Measurements from ENCODE around the gene CNRIP1.
A peak's percentile ranks its signal among the peaks of the same experiment; 100 is the strongest.

Gene CNRIP1, protein sequence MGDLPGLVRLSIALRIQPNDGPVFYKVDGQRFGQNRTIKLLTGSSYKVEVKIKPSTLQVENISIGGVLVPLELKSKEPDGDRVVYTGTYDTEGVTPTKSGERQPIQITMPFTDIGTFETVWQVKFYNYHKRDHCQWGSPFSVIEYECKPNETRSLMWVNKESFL

DNA sequence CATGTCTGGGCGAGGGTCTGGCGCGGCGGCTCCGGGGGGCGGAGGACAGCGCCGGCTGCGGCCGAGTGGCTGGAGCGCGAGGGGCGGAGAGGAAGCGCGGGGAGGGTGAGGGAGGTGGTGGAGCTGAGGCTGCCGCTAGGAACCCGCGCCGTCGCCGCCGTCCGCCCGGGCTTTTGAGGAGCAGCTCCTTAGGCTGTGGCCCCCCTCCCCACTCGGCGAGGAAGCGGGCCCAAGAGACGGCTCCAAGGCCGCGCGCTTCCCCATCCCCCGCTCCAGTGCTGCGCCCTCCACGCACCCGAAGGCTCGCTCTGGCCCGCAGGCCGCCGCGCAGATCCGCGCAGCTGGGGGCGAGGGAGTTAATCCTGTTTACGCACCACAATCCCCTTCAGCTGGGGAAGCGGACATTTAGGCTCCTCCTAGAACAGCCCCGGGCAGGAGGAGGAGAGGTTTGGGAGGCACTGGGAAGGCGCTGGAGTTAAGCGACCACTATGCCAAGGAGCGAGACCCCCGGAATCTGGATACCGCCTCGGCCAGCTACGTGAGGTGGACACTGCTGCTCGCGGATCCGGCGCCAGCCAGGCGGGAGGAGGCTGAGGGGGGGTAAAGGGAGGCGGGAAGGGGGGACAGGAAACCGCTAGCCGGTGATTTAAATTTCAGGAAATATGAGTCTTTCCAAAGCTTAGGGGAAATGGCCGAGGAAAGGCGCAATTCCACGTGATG is at the start of gene CNRIP1:
Gene CNRIP1 (minus strand): TSS at position 552 of the 720 bp plus-strand sequence. CDS start 549 bp downstream, at position 3.
- DNase-seq (ENCODE audit: low read depth, low spot score) = no peak
- Histone ChIP-seq H3K9me3 (ENCODE audit: control insufficient read depth, insufficient read depth, low read length) (no peaks in the 10 kb centered on the region), H3K27me3 (ENCODE audit: control insufficient read depth, insufficient read depth, low read length) (peaks cover 13% of the 10 kb centered on the region; the same call in 1 of the 2 replicates), H3K27ac (ENCODE audit: low read length) (no peak within 1 kb of the TSS), H3K36me3 (ENCODE audit: control insufficient read depth, insufficient read depth, low read length) (no peaks in the 10 kb centered on the region), H3K4me1 (ENCODE audit: control insufficient read depth, insufficient read depth, low read length) (no peaks in the 10 kb centered on the region), H3K4me3 (ENCODE audit: low read length) (peak within 1 kb of the TSS; percentile 67; the same call in 1 of the 2 replicates)
- no CpG with 5 or more reads among the region's 64 CpGs for WGBS (ENCODE audit: insufficient coverage, insufficient read length)

DNA sequence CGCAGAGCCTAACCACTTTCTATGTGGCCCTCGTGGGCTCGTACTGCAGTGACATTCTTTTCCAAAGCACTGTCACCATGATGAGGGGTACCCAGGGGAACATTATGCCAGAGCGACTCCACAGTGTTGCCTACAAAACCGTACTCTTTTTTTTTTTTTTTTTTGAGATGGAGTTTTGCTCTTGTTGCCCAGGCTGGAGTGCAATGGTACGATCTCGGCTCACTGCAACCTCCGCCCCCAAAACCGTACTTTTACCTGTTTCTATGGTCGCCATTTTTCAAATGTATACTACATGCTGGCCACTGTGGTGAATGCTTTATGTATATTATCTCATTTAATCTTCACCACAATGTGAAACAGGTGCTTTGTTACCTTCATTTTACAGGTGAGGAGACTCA is 49.6 kb upstream of the CNRIP1 start:
- H3K36me3 ChIP-seq (ENCODE audit: control insufficient read depth, insufficient read depth, low read length) = no peaks in the 10 kb centered on the region
- H3K27ac ChIP-seq (ENCODE audit: low read length) = no peak overlapping the region
- no CpG with 5 or more reads among the region's 10 CpGs for WGBS (ENCODE audit: insufficient coverage, insufficient read length)
- H3K27me3 ChIP-seq (ENCODE audit: control insufficient read depth, insufficient read depth, low read length) = no peaks in the 10 kb centered on the region
- no peaks in the 10 kb centered on the region for H3K4me1 ChIP-seq (ENCODE audit: control insufficient read depth, insufficient read depth, low read length)
- H3K9me3 ChIP-seq (ENCODE audit: control insufficient read depth, insufficient read depth, low read length) = no peaks in the 10 kb centered on the region
- no peak overlapping the region for H3K4me3 ChIP-seq (ENCODE audit: low read length)
- DNase-seq (ENCODE audit: low read depth, low spot score) = no peak

DNA sequence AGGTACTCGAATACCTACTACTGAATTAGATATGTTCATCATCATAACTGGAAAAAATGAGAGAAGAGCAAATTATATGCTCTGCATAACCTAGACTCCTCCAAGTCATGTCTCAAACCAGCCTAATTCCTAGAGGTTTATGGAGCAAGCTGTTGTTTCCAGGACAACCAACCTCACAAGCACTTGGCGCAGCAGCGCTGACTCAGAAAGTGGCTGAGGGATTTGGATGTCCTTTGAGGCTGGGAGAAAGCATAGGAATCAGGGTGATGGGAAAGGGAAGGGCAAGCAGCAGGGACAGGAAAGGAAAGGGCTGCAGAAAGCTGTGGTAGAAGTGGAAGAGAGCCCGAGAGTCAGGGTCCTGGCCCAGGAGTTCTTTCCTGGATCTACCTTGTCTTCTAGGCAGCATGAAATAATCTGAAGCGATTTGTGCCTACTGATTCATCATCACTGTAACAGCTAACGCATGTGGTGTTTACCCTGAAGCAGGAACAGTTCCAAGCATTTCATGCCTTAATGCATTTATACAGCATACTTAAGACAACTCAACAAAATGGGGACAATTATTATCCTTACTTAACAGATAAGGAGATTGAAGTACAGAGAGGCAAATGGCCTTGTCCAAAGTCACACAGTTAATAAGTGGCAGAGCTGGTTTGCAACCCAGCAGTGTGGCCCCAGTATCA is 49.0 kb upstream of the CNRIP1 start:
- H3K4me1 ChIP-seq (ENCODE audit: control insufficient read depth, insufficient read depth, low read length) = no peaks in the 10 kb centered on the region
- no peaks in the 10 kb centered on the region for H3K36me3 ChIP-seq (ENCODE audit: control insufficient read depth, insufficient read depth, low read length)
- H3K27ac ChIP-seq (ENCODE audit: low read length) = no peak overlapping the region
- no peaks in the 10 kb centered on the region for H3K9me3 ChIP-seq (ENCODE audit: control insufficient read depth, insufficient read depth, low read length)
- DNase-seq (ENCODE audit: low read depth, low spot score) = no peak
- no CpG with 5 or more reads among the region's 6 CpGs for WGBS (ENCODE audit: insufficient coverage, insufficient read length)
- no peak overlapping the region for H3K4me3 ChIP-seq (ENCODE audit: low read length)
- no peaks in the 10 kb centered on the region for H3K27me3 ChIP-seq (ENCODE audit: control insufficient read depth, insufficient read depth, low read length)

DNA sequence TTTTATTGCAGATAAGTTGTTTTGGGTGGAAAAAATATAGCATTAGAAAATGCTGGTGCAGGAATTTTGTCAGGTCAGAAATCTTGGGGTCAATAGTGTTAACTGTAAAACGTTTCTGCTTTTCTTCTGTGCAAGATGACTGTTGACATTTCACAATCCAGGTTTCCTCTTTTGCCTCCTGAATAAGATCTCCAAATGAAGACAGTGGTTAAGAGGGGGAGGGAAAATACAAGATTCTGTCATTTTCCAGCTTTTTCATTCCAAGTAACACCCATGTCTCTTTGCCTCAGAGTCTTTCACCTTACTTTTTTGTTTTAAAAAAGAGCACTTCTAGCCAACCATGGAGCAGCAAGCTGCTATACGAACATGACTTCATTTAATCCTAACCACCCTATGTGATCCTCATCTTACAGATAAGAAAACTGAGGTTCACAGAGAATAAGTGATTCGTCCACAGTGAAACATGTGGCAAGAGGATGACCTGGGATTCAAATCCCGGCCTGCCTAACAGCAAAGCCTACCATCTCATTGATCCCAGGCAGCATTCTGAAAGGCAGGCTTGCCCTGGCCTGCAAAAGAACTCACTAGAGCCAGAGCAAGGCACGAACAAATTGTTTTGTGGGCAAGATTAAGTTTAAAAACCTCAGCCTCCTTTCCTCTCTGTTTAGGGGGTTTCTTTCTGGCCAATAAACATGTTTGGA is 48.4 kb upstream of the CNRIP1 start:
- H3K27ac ChIP-seq (ENCODE audit: low read length) = no peak overlapping the region

DNA sequence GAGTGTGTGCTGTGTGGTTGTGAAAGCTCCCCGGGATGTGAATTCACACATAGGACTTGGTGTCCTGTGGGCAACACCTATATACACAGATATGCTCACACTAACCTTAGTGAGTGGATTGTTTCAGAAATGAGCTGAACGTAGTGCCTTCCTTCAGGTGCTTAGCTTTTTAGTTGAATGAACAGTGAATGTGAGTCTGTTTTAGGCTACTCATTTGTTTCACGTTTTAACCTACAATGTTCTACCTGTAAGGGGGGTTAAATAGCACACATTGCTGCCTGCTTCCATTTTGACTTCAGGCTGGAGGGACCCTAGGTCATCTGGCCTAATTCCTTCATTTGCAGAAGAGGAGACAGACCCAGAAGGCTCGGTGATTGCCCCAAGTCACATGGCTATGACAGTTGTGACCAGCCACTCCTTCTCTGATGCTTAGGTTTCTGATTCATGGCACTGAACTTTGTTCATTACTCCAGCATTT is 46.4 kb upstream of the CNRIP1 start:
- WGBS (ENCODE audit: insufficient coverage, insufficient read length) = no CpG with 5 or more reads among the region's 4 CpGs
- DNase-seq (ENCODE audit: low read depth, low spot score) = no peak
- no peaks in the 10 kb centered on the region for H3K27me3 ChIP-seq (ENCODE audit: control insufficient read depth, insufficient read depth, low read length)
- no peak overlapping the region for H3K4me3 ChIP-seq (ENCODE audit: low read length)
- H3K36me3 ChIP-seq (ENCODE audit: control insufficient read depth, insufficient read depth, low read length) = no peaks in the 10 kb centered on the region
- no peak overlapping the region for H3K27ac ChIP-seq (ENCODE audit: low read length)
- H3K4me1 ChIP-seq (ENCODE audit: control insufficient read depth, insufficient read depth, low read length) = no peaks in the 10 kb centered on the region
- H3K9me3 ChIP-seq (ENCODE audit: control insufficient read depth, insufficient read depth, low read length) = no peaks in the 10 kb centered on the region

More for the DNA sequence above, 48.4 kb upstream of the CNRIP1 start:
- Histone ChIP-seq H3K4me1 (ENCODE audit: control insufficient read depth, insufficient read depth, low read length) (no peaks in the 10 kb centered on the region), H3K27me3 (ENCODE audit: control insufficient read depth, insufficient read depth, low read length) (no peaks in the 10 kb centered on the region), H3K36me3 (ENCODE audit: control insufficient read depth, insufficient read depth, low read length) (no peaks in the 10 kb centered on the region), H3K4me3 (ENCODE audit: low read length) (no peak overlapping the region), H3K9me3 (ENCODE audit: control insufficient read depth, insufficient read depth, low read length) (no peaks in the 10 kb centered on the region)
- WGBS (ENCODE audit: insufficient coverage, insufficient read length) = no CpG with 5 or more reads among the region's 5 CpGs
- no peak for DNase-seq (ENCODE audit: low read depth, low spot score)

DNA sequence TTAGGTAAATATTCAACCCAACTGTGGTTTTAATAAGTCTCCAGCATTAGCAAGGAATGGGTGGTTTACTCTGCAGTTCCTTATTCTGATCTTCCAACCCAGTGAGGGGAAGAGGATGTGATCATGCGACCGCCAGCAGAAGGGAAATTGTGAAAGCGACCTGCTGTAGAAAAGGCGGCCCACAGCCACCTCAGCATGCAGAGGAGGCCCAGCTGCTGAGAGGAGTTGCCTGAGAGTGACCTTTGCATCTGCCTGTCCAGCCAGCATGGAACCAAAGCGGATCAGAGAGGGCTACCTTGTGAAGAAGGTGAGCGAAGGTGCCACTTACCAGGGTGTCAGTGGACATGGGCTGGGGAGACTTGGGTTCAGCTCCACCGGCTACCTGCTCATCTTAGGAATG is 45.3 kb upstream of the CNRIP1 start, which contains the start of gene PLEK:
Gene PLEK (plus strand): TSS at position 196 of the 400 bp plus-strand sequence. CDS start 70 bp downstream, at position 266.
- no peak for DNase-seq (ENCODE audit: low read depth, low spot score)
- Histone ChIP-seq H3K27me3 (ENCODE audit: control insufficient read depth, insufficient read depth, low read length) (no peaks in the 10 kb centered on the region), H3K9me3 (ENCODE audit: control insufficient read depth, insufficient read depth, low read length) (no peaks in the 10 kb centered on the region), H3K4me3 (ENCODE audit: low read length) (no peak within 1 kb of the TSS), H3K36me3 (ENCODE audit: control insufficient read depth, insufficient read depth, low read length) (no peaks in the 10 kb centered on the region), H3K27ac (ENCODE audit: low read length) (no peak within 1 kb of the TSS), H3K4me1 (ENCODE audit: control insufficient read depth, insufficient read depth, low read length) (no peaks in the 10 kb centered on the region)
- WGBS (ENCODE audit: insufficient coverage, insufficient read length) = no CpG with 5 or more reads among the region's 7 CpGs

DNA sequence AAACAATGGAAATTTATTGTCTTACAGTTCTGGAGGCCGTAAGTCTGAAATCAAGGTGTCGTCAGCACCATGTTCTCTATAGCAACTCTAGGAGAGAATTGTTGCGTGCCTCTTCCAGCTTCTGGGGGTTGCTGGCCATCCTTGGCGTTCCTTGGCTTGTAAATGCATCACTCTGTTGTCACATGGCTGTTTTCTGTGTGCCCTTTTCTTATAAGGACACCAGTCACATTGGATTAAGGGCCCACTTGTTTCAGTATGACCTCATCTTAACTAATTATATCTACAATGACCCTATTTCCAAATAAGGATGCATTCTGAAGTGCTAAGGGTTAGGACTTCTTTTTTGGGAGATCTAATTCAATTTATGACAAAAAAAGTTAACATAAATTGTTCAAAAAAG is 44.0 kb upstream of the CNRIP1 start:
- no CpG with 5 or more reads among the region's 4 CpGs for WGBS (ENCODE audit: insufficient coverage, insufficient read length)
- Histone ChIP-seq H3K9me3 (ENCODE audit: control insufficient read depth, insufficient read depth, low read length) (no peaks in the 10 kb centered on the region), H3K27me3 (ENCODE audit: control insufficient read depth, insufficient read depth, low read length) (no peaks in the 10 kb centered on the region), H3K27ac (ENCODE audit: low read length) (no peak overlapping the region), H3K36me3 (ENCODE audit: control insufficient read depth, insufficient read depth, low read length) (no peaks in the 10 kb centered on the region), H3K4me3 (ENCODE audit: low read length) (no peak overlapping the region), H3K4me1 (ENCODE audit: control insufficient read depth, insufficient read depth, low read length) (no peaks in the 10 kb centered on the region)
- no peak for DNase-seq (ENCODE audit: low read depth, low spot score)

DNA sequence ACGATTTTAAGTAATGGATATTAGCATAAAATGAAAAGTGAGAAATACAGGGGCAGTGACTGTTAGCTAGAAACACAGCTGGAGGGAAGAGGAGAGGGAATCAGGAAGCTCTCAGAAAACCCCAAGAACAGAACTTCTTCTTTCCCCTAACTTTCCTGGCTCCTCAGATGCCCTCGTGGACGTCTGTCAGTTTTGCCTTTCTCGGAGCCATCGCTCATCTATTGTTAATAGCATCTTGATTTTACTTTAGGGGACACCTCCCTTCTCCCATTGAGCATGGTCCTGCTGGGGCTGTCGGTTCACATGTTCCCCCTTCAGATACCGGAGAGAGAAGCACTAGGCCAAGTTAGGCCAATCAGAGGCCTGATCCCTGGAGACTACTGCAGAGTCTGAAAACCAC is 43.0 kb upstream of the CNRIP1 start:
- Histone ChIP-seq H3K4me1 (ENCODE audit: control insufficient read depth, insufficient read depth, low read length) (no peaks in the 10 kb centered on the region; the same call in 1 of the 2 replicates), H3K27ac (ENCODE audit: low read length) (no peak overlapping the region), H3K27me3 (ENCODE audit: control insufficient read depth, insufficient read depth, low read length) (no peaks in the 10 kb centered on the region), H3K36me3 (ENCODE audit: control insufficient read depth, insufficient read depth, low read length) (no peaks in the 10 kb centered on the region), H3K9me3 (ENCODE audit: control insufficient read depth, insufficient read depth, low read length) (no peaks in the 10 kb centered on the region), H3K4me3 (ENCODE audit: low read length) (no peak overlapping the region)
- WGBS (ENCODE audit: insufficient coverage, insufficient read length) = no CpG with 5 or more reads among the region's 7 CpGs
- DNase-seq (ENCODE audit: low read depth, low spot score) = no peak

DNA sequence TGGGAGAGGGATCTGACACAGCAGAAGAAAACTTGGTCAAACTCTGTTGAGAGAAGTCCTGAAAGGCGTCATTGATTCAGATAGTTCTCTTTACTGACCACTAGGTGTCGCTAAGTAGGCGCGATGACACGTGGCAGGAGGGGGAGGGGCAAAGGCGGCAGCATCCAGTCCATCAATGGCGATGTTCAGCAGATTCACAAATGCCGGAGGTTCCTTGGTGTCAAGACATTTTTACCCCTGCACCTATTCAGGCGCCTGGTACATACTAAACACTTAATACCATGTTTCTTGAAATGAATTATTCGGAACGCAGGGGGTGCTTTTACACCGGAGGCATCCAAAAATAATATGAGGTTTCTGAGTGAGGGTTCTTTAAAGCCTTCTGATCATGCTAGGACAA is 42.3 kb upstream of the CNRIP1 start:
- DNase-seq (ENCODE audit: low read depth, low spot score) = peak; percentile 39
- H3K27ac ChIP-seq (ENCODE audit: low read length) = no peak overlapping the region
- no CpG with 5 or more reads among the region's 12 CpGs for WGBS (ENCODE audit: insufficient coverage, insufficient read length)
- H3K4me3 ChIP-seq (ENCODE audit: low read length) = no peak overlapping the region
- no peaks in the 10 kb centered on the region for H3K9me3 ChIP-seq (ENCODE audit: control insufficient read depth, insufficient read depth, low read length)
- H3K4me1 ChIP-seq (ENCODE audit: control insufficient read depth, insufficient read depth, low read length) = no peaks in the 10 kb centered on the region; the same call in 1 of the 2 replicates
- no peaks in the 10 kb centered on the region for H3K36me3 ChIP-seq (ENCODE audit: control insufficient read depth, insufficient read depth, low read length)
- no peaks in the 10 kb centered on the region for H3K27me3 ChIP-seq (ENCODE audit: control insufficient read depth, insufficient read depth, low read length)

DNA sequence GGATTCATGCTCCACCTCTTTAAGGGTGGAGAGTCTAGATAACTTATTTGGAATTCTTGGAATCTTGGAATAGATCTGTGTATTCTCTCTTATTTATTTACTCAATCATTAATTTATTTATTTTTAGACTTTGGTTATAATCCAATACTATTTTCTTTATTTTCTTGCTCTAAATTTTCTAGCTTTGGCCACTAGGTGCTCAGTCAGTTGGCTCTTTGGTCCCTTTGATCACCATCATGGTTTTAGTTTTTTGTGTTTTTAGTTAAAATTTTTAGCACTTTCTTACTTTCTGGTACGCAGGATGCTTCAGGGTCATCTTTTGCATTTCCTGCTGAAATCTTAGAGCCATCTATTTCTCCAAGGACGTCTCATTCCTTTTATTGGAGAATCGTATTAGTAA is 40.1 kb upstream of the CNRIP1 start:
- Histone ChIP-seq H3K9me3 (ENCODE audit: control insufficient read depth, insufficient read depth, low read length) (no peaks in the 10 kb centered on the region), H3K36me3 (ENCODE audit: control insufficient read depth, insufficient read depth, low read length) (no peaks in the 10 kb centered on the region), H3K27ac (ENCODE audit: low read length) (no peak overlapping the region), H3K27me3 (ENCODE audit: control insufficient read depth, insufficient read depth, low read length) (no peaks in the 10 kb centered on the region), H3K4me1 (ENCODE audit: control insufficient read depth, insufficient read depth, low read length) (no peaks in the 10 kb centered on the region; the same call in 1 of the 2 replicates), H3K4me3 (ENCODE audit: low read length) (no peak overlapping the region)
- WGBS (ENCODE audit: insufficient coverage, insufficient read length) = no CpG with 5 or more reads among the region's 3 CpGs
- no peak for DNase-seq (ENCODE audit: low read depth, low spot score)

Data from iPS DF 6.9 (cell line).